ENCODE measurements around the gene PRR20C. TPM values are rescaled to one million over a fixed set of nuclear protein-coding genes. Genes with fewer than 3 reads are reported as not detected.
"Not testable (repeated sequence)": the region's sequence is repeated elsewhere in the genome, so short reads cannot be mapped to it uniquely, and the experiment has no call there.

Gene PRR20C
- not detected for total RNA-seq
- not detected for polyA plus RNA-seq
- long read RNA-seq, donor 1: 0 reads
- long read RNA-seq, donor 2: 0 reads
- long read RNA-seq, donor 3: 0 reads
- long read RNA-seq, donor 4: 0 reads
- long read RNA-seq, donor 5: 0 reads
- long read RNA-seq, donor 6: 0 reads
- long read RNA-seq, donor 7: 0 reads
- long read RNA-seq, donor 8: 0 reads
- long read RNA-seq, donor 9: 0 reads
- long read RNA-seq, donor 10: 0 reads

DNA sequence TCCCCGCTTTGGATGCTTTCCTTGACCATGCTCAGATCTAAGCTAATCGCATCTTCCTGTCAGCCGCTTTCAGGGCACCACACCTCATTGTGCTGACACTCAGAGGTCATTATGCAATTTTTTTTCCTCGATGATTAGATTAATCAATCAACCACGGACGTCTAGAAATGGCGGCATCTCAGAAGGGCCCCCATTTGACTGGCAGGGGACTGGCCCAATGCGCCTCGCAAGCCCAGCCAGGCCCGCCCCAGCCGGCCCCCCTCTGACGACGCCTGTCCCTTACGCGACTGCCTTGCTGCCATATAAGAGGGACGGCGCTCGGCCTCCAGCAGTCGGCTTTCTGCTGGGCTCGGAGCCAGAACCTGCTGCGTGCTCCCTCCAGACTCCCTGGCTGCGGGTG, at the start of gene PRR20C:
Gene PRR20C (plus strand): TSS at position 301 of the 400 bp plus-strand sequence. CDS start 387 bp downstream, outside the sequence.
- intact Hi-C loops (cut with DNase I); H3K27ac ChIP-seq; DNase-seq; H3K4me3 ChIP-seq; H3K27me3 ChIP-seq; H3K9me3 ChIP-seq (replicated peaks in 1 of 3); H3K4me1 ChIP-seq (replicated peaks in 1 of 2); H3K36me3 ChIP-seq (replicated peaks in 1 of 2): not testable (repeated sequence)
- no CpG with 5 or more reads among the region's 22 CpGs for WGBS, 4 donors

DNA sequence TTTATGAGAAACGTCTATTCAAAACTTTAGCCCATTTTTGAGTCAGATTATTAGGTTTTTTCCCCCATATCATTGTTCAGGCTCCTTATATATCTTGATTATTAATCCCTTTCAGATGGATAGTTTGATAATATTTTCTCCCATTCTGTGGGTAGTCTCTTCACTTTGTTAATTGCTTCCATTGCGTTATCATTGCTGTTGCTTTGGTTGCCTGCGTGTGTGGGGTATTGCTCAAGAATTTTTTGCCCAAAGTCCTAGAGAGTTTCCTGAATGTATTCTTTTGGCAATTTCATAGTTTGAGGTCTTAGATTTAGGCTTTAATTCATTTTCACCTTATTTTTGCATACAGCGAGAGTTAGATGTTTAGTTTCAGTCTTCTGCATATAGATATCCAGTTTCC, 38.9 kb upstream of the PRR20C start:
- no peak for DNase-seq
- 80 to 87% (median 85%) methylated on average over 4 of the region's 4 CpGs for WGBS, 4 donors
- Histone ChIP-seq H3K27ac (no peak overlapping the region), H3K27me3 (no peaks in the 10 kb centered on the region), H3K4me3 (no peak overlapping the region), H3K4me1 (replicated peaks in 1 of 2) (no peaks in the 10 kb centered on the region), H3K36me3 (replicated peaks in 1 of 2) (no peaks in the 10 kb centered on the region), H3K9me3 (replicated peaks in 1 of 3) (peaks cover 0 to 3% (median 0%) of the 10 kb centered on the region in 3 donors)
- TF ChIP-seq, protein P1, sequence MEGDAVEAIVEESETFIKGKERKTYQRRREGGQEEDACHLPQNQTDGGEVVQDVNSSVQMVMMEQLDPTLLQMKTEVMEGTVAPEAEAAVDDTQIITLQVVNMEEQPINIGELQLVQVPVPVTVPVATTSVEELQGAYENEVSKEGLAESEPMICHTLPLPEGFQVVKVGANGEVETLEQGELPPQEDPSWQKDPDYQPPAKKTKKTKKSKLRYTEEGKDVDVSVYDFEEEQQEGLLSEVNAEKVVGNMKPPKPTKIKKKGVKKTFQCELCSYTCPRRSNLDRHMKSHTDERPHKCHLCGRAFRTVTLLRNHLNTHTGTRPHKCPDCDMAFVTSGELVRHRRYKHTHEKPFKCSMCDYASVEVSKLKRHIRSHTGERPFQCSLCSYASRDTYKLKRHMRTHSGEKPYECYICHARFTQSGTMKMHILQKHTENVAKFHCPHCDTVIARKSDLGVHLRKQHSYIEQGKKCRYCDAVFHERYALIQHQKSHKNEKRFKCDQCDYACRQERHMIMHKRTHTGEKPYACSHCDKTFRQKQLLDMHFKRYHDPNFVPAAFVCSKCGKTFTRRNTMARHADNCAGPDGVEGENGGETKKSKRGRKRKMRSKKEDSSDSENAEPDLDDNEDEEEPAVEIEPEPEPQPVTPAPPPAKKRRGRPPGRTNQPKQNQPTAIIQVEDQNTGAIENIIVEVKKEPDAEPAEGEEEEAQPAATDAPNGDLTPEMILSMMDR (IDR thresholded peaks at IDR 0.05): no peak
- no peak for TF ChIP-seq POLR2A (IDR thresholded peaks at IDR 0.05)
- intact Hi-C loops (cut with DNase I): no loop called here

DNA sequence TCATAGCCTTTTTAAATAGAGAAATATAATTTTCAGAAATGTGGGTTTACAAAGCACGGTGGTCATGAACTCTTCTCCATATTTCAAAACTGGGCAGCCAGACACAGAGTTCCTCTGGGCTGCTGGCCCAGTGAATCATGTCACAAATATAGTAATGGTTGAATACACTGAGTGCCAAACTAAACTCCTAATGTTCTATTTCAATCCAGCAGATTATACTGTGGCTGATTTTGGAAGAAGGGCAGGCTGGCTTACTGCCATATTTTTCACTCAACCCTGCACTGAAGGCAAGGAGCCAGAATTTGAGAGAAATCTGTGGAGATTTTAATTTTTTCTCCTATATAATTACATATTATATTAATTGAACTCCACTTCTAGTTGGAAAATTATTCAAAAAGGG, 30.2 kb upstream of the PRR20C start:
- no peaks in the 10 kb centered on the region for H3K27me3 ChIP-seq
- peak in 2 of 7 donors; percentile 1 to 14 for DNase-seq
- no peaks in the 10 kb centered on the region for H3K9me3 ChIP-seq (replicated peaks in 1 of 3)
- no peak overlapping the region for H3K4me3 ChIP-seq
- 39 to 52% (median 49%) methylated on average over 1 of the region's 1 CpG for WGBS, 4 donors
- H3K27ac ChIP-seq: no peak overlapping the region
- no peaks in the 10 kb centered on the region for H3K4me1 ChIP-seq (replicated peaks in 1 of 2)
- intact Hi-C loops (cut with DNase I): no loop called here
- H3K36me3 ChIP-seq (replicated peaks in 1 of 2): no peaks in the 10 kb centered on the region
- TF ChIP-seq POLR2A (IDR thresholded peaks at IDR 0.05): no peak
- TF ChIP-seq, protein P1 (IDR thresholded peaks at IDR 0.05): no peak

DNA sequence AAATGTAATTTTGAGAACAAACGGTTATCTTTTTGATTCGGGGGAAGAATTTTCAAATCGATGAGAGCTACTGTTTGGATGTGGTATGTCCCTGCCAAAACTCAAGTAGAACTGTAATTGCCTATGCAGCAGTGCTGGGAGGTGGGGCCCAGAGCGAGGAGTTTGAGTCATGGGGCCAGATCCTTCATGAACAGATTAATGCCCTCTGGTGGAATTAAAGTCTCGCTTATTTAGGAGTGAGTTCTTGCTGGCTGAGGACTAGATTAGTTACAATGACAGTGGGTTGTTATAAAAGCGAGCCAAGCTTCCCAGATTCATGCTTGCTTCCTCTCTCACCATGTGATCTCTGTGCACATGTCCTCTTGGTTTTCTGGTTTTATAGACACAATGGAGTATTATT, 25.0 kb upstream of the PRR20C start:
- no peaks in the 10 kb centered on the region for H3K4me1 ChIP-seq (replicated peaks in 1 of 2)
- 75 to 78% (median 76%) methylated on average over 6 of the region's 6 CpGs for WGBS, 4 donors
- no peaks in the 10 kb centered on the region for H3K27me3 ChIP-seq
- no peaks in the 10 kb centered on the region for H3K9me3 ChIP-seq (replicated peaks in 1 of 3)
- intact Hi-C loops (cut with DNase I): no loop called here
- DNase-seq: no peak
- no peak overlapping the region for H3K4me3 ChIP-seq
- no peaks in the 10 kb centered on the region for H3K36me3 ChIP-seq (replicated peaks in 1 of 2)
- TF ChIP-seq POLR2A (IDR thresholded peaks at IDR 0.05): no peak
- TF ChIP-seq, protein P1 (IDR thresholded peaks at IDR 0.05): no peak
- H3K27ac ChIP-seq: no peak overlapping the region

DNA sequence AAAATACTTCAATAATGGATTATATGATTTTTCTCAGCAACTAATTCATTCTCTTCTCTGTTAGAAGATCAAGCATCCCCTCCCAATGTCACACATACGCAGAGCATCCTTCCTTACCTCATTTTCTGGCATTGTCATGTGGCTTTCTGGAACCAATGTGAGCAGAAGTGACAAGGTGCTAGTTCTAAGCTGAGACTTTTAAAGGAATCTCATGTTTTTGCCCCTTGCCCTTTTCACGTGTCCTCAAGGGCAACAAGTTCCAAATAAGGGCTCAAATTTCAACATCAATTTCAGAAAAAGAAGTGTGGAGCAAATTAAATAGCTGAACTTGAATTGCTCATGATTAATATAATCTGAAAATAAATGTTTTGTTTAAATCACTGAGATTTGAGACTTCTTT, 17.8 kb upstream of the PRR20C start:
- TF ChIP-seq, protein P1 (IDR thresholded peaks at IDR 0.05): no peak
- TF ChIP-seq POLR2A (IDR thresholded peaks at IDR 0.05): no peak
- Histone ChIP-seq H3K9me3 (replicated peaks in 1 of 3) (no peaks in the 10 kb centered on the region), H3K27ac (no peak overlapping the region), H3K27me3 (no peaks in the 10 kb centered on the region), H3K36me3 (replicated peaks in 1 of 2) (no peaks in the 10 kb centered on the region), H3K4me1 (replicated peaks in 1 of 2) (no peaks in the 10 kb centered on the region), H3K4me3 (no peak overlapping the region)
- intact Hi-C loops (cut with DNase I): no loop called here
- no peak for DNase-seq
- 44 to 60% (median 52%) methylated on average over 2 of the region's 2 CpGs for WGBS, 4 donors

Data from adrenal gland (tissue), 19 donors.